Loucy (cell line): ENCODE data around the gene CHRNA5.
"Not testable (repeated sequence)": the region's sequence is repeated elsewhere in the genome, so short reads cannot be mapped to it uniquely, and the experiment has no call there.

Experiments used
- H2AFZ ChIP-seq: fragments of 200-600 bp; sonication (generic); 2 replicates; pipeline ENCODE4 v1.6.0; 2016; ENCODE audit warnings: antibody characterized with exemption, mild to moderate bottlenecking, low read length, moderate library complexity
- H3F3A ChIP-seq: fragments of 200-600 bp; 2 replicates; pipeline ENCODE4 v1.6.0; 2016; ENCODE audit warnings: antibody characterized with exemption, low read depth, mild to moderate bottlenecking
- H3K27me3 ChIP-seq: fragments of 200-600 bp; sonication (generic); 2 replicates; pipeline ENCODE4 v1.6.1; 2014; ENCODE audit warnings: low read length, mild to moderate bottlenecking; ENCODE audit not compliant: insufficient read depth, poor library complexity, severe bottlenecking
- H3K36me3 ChIP-seq: fragments of 200-600 bp; sonication (generic); 2 replicates; pipeline ENCODE4 v1.6.1; 2016; ENCODE audit warnings: low read length; ENCODE audit not compliant: insufficient read depth
- H3K4me1 ChIP-seq: fragments of 200-600 bp; sonication (generic); 2 replicates; pipeline ENCODE4 v1.5.1; 2014; ENCODE audit warnings: low read length, mild to moderate bottlenecking; ENCODE audit not compliant: insufficient read depth, poor library complexity, severe bottlenecking
- H3K4me2 ChIP-seq: fragments of 200-600 bp; sonication (generic); 2 replicates; pipeline ENCODE4 v1.6.0; 2014; ENCODE audit warnings: antibody characterized with exemption, low read length, low read depth, mild to moderate bottlenecking; ENCODE audit not compliant: poor library complexity, severe bottlenecking
- H3K4me3 ChIP-seq: fragments of 200-600 bp; sonication (generic); 2 replicates; pipeline ENCODE4 v1.5.1; 2014; ENCODE audit warnings: low read length, mild to moderate bottlenecking, mixed read lengths; ENCODE audit not compliant: poor library complexity, severe bottlenecking
- H3K79me2 ChIP-seq: fragments of 200-600 bp; sonication (generic); 2 replicates; pipeline ENCODE4 v1.6.1; 2014; ENCODE audit warnings: low read length; ENCODE audit not compliant: insufficient read depth
- H3K9ac ChIP-seq: fragments of 200-600 bp; sonication (generic); 2 replicates; pipeline ENCODE4 v1.6.0; 2014; ENCODE audit warnings: mild to moderate bottlenecking, low read depth, low read length, moderate library complexity; ENCODE audit not compliant: poor library complexity, severe bottlenecking
- H3K9me2 ChIP-seq: fragments of 200-600 bp; sonication (generic); replicated peaks from 2 replicates; pipeline ENCODE4 v1.6.1; 2016; ENCODE audit warnings: low read depth, low read length, mixed read lengths
- H3K9me3 ChIP-seq: fragments of 200-600 bp; sonication (generic); 2 replicates; pipeline ENCODE4 v1.6.1; 2014; ENCODE audit warnings: mild to moderate bottlenecking, antibody characterized with exemption, low read length, low read depth; ENCODE audit not compliant: insufficient read depth
- H4K20me1 ChIP-seq: fragments of 200-600 bp; sonication (generic); 2 replicates; pipeline ENCODE4 v1.6.0; 2014; ENCODE audit warnings: antibody characterized with exemption, low read length, mild to moderate bottlenecking; ENCODE audit not compliant: insufficient read depth, poor library complexity, severe bottlenecking
- CTCF ChIP-seq: fragments of 200-600 bp; sonication (generic); conservative IDR thresholded peaks from 2 replicates; pipeline ENCODE4 v1.5.1; 2014; ENCODE audit warnings: mild to moderate bottlenecking, antibody characterized with exemption, low read length
- EZH2phosphoT487 ChIP-seq: fragments of 200-600 bp; IDR thresholded peaks from 2 replicates; pipeline ENCODE4 v1.6.1; 2018; ENCODE audit warnings: antibody characterized with exemption, mild to moderate bottlenecking, moderate library complexity, borderline replicate concordance

CHRNA5 gene

GRCh38 chr15:78552597-78552996 is 12.7 kb upstream of the CHRNA5 start:
- Histone ChIP-seq H3K4me3 (no peak overlapping the region), H3K36me3 (peaks cover 33% of the 10 kb centered on the region; the same call in 1 of the 2 replicates), H3F3A (no peaks in the 10 kb centered on the region; the same call in 1 of the 2 replicates), H3K4me1 (no peaks in the 10 kb centered on the region), H3K4me2 (no peak overlapping the region), H4K20me1 (no peaks in the 10 kb centered on the region), H3K9ac (no peak overlapping the region), H3K9me2 (no peaks in the 10 kb centered on the region), H3K27me3 (no peaks in the 10 kb centered on the region), H3K9me3 (no peaks in the 10 kb centered on the region), H3K79me2 (no peaks in the 10 kb centered on the region), H2AFZ (no peak overlapping the region)
- no peak for TF ChIP-seq EZH2phosphoT487
- TF ChIP-seq CTCF = no peak

DNA sequence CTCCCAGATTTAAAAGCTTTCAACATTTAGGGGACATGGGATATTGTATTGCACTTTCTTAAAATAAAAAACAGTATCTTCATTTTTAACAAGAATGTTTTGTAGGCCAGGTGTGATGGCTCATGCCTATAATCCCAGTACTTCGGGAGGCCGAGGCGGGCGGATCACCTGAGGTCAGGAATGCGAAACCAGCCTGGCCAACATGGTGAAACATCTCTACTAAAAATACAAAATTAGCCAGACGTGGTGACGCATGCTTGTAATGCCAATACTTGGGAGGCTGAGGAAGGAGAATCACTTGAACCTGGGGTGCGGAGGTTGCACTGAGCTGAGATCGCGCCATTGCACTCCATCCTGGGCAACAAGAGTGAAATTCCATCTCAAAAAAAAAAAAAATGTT is 5.1 kb upstream of the CHRNA5 start:
- H3K27me3 ChIP-seq, H4K20me1 ChIP-seq: not testable (repeated sequence)

GRCh38 chr15:78561490-78561889 is 3.8 kb upstream of the CHRNA5 start:
- Histone ChIP-seq H4K20me1 (no peaks in the 10 kb centered on the region), H3K4me1 (peaks cover 14% of the 10 kb centered on the region), H3K9ac (no peak overlapping the region), H3K4me2 (no peak overlapping the region), H3K4me3 (no peak overlapping the region), H3K9me3 (no peaks in the 10 kb centered on the region), H2AFZ (no peak overlapping the region), H3K36me3 (no peaks in the 10 kb centered on the region), H3K79me2 (peaks cover 6% of the 10 kb centered on the region), H3K9me2 (no peaks in the 10 kb centered on the region), H3F3A (peaks cover 6% of the 10 kb centered on the region; the same call in 1 of the 2 replicates), H3K27me3 (no peaks in the 10 kb centered on the region)
- no peak for TF ChIP-seq CTCF
- TF ChIP-seq EZH2phosphoT487 = no peak

More for the DNA sequence above, 5.1 kb upstream of the CHRNA5 start:
- not testable (repeated sequence) for H3K9me2 ChIP-seq, H3F3A ChIP-seq, H3K79me2 ChIP-seq, H3K9ac ChIP-seq, H3K36me3 ChIP-seq, H3K9me3 ChIP-seq, H3K4me2 ChIP-seq, H2AFZ ChIP-seq, H3K4me3 ChIP-seq
- H3K4me1 ChIP-seq = peaks cover 10% of the 10 kb centered on the region

- Histone ChIP-seq H3K79me2 (peaks cover 22% of the 10 kb centered on the region), H4K20me1 (no peaks in the 10 kb centered on the region), H3K4me1 (peaks cover 27% of the 10 kb centered on the region), H2AFZ (no peak overlapping the region), H3K9me2 (no peaks in the 10 kb centered on the region), H3K9me3 (no peaks in the 10 kb centered on the region), H3K4me2 (no peak overlapping the region), H3K27me3 (no peaks in the 10 kb centered on the region), H3K9ac (no peak overlapping the region), H3F3A (peaks cover 6% of the 10 kb centered on the region; the same call in 1 of the 2 replicates), H3K4me3 (no peak overlapping the region), H3K36me3 (no peaks in the 10 kb centered on the region)
- TF ChIP-seq EZH2phosphoT487 = no peak
- TF ChIP-seq CTCF = no peak
Observed at GRCh38 chr15:78563092-78563491, 2.2 kb upstream of the CHRNA5 start.
